Measurements from ENCODE around the gene SCIMP. TPM values are rescaled to one million over a fixed set of nuclear protein-coding genes. Genes with fewer than 3 reads are reported as not detected.

The SCIMP gene
- total RNA-seq, 1 experiment from 2014 or later = not detected

DNA sequence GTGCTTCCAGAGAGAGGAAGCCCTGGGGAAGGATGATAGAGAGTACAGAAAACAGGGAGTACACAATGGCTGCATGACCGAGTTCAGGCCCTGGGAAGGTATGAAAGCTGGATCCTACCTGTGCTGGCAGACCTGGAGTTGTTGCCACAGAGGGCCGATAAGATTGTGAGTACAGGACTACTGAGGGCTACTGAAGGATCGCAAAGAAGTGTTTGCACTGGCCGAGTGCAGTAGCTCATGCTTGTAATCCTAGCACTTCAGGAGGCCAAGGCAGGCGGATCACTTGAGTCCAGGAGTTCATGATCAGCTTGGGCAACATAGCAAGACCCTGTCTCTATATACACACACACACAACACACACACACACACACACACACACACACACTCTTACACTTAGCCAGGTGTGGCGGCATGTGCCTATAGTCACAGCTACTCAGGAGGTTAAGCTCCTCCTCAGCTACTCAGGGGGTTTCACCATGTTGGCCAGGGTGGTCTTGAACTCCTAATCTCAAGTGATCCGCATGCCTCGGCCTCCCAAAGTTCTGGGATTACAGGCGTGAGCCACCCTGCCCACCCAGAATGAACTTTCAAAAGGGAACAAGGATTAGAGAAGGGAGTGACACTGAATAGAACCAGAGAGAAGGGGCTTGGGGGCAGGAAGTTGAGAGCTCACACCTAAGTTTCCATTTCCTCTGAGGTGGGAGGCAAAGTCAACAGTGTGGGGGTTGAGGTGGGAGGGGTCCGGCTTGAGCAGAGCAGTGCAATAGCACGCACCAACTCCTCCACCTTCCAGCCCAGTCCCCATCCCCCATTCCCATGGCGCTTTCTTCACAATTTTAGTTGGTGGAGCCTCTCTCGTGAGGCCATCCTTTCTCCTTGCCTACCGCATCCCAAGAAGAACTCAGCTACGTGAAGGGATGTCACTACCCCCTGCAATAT lies 7.5 kb downstream of the SCIMP start:
- BruUV-seq (replicated peaks) = no TSS peak
- Histone ChIP-seq H2AFZ (ENCODE audit: low read depth, low read length, poor library complexity, severe bottlenecking) (no peak overlapping the region), H3K79me2 (ENCODE audit: insufficient read depth, low read length) (no peaks in the 10 kb centered on the region), H3K27ac (ENCODE audit: low read depth, low read length) (no peak overlapping the region), H3K36me3 (ENCODE audit: control insufficient read depth in 1 of 2, insufficient read depth in 2 of 2, low read length in 2 of 2) (no peaks in the 10 kb centered on the region), H3K4me3 (replicated peaks in 1 of 2; ENCODE audit: low read depth in 1 of 2, low read length in 2 of 2) (no peak overlapping the region), H3K9me3 (ENCODE audit: control insufficient read depth in 1 of 2, insufficient read depth in 1 of 2, low read depth in 1 of 2, low read length in 2 of 2) (no peaks in the 10 kb centered on the region), H3K9me2 (ENCODE audit: insufficient read depth) (no peaks in the 10 kb centered on the region), H3K27me3 (ENCODE audit: insufficient read depth, low read length) (no peaks in the 10 kb centered on the region), H3K4me2 (ENCODE audit: low read length) (no peak overlapping the region), H4K20me1 (ENCODE audit: insufficient read depth) (no peaks in the 10 kb centered on the region), H3K9ac (ENCODE audit: low read length) (no peak overlapping the region), H3K4me1 (ENCODE audit: control insufficient read depth in 1 of 2, insufficient read depth in 2 of 2, low read length in 2 of 2) (no peaks in the 10 kb centered on the region)
- DNase-seq (ENCODE audit: low read depth, low spot score) (no peak), ATAC-seq (no peak)
- ChIA-PET RAD21 (ENCODE audit: low non-redundant PET in 1 of 2, low total read pairs in 2 of 2, uncharacterized antibody in 2 of 2, unreplicated experiment in 2 of 2) (no interaction called here), CTCF (no interaction called here), POLR2A (no interaction called here)
- intact Hi-C loops (cut with micrococcal nuclease) = no loop called here
- TF ChIP-seq YY1 (IDR thresholded peaks at IDR 0.05; ENCODE audit: extremely low read depth, insufficient replicate concordance, low read depth, low read length) = no peak
- TF ChIP-seq POLR2A (IDR thresholded peaks at IDR 0.05; ENCODE audit: borderline replicate concordance, extremely low read depth, insufficient read depth, insufficient read length) = no peak
- TF ChIP-seq ZFX (IDR thresholded peaks at IDR 0.05) = no peak
- TF ChIP-seq POLR2AphosphoS5 (IDR thresholded peaks at IDR 0.05; ENCODE audit: low read depth, low read length) = no peak
- TF ChIP-seq, protein P1, sequence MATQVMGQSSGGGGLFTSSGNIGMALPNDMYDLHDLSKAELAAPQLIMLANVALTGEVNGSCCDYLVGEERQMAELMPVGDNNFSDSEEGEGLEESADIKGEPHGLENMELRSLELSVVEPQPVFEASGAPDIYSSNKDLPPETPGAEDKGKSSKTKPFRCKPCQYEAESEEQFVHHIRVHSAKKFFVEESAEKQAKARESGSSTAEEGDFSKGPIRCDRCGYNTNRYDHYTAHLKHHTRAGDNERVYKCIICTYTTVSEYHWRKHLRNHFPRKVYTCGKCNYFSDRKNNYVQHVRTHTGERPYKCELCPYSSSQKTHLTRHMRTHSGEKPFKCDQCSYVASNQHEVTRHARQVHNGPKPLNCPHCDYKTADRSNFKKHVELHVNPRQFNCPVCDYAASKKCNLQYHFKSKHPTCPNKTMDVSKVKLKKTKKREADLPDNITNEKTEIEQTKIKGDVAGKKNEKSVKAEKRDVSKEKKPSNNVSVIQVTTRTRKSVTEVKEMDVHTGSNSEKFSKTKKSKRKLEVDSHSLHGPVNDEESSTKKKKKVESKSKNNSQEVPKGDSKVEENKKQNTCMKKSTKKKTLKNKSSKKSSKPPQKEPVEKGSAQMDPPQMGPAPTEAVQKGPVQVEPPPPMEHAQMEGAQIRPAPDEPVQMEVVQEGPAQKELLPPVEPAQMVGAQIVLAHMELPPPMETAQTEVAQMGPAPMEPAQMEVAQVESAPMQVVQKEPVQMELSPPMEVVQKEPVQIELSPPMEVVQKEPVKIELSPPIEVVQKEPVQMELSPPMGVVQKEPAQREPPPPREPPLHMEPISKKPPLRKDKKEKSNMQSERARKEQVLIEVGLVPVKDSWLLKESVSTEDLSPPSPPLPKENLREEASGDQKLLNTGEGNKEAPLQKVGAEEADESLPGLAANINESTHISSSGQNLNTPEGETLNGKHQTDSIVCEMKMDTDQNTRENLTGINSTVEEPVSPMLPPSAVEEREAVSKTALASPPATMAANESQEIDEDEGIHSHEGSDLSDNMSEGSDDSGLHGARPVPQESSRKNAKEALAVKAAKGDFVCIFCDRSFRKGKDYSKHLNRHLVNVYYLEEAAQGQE (IDR thresholded peaks at IDR 0.05; ENCODE audit: low read depth) = no peak
- no peak for TF ChIP-seq SP1 (IDR thresholded peaks at IDR 0.05; ENCODE audit: low read depth)
- no peak for TF ChIP-seq SRF (IDR thresholded peaks at IDR 0.05; ENCODE audit: low read depth)
- TF ChIP-seq EZH2phosphoT487 (IDR thresholded peaks at IDR 0.05; ENCODE audit: borderline replicate concordance) = no peak
- no peak for TF ChIP-seq EGR1 (IDR thresholded peaks at IDR 0.05; ENCODE audit: low read depth)
- TF ChIP-seq FOSL1 (IDR thresholded peaks at IDR 0.05; ENCODE audit: low read depth) = no peak

All from HCT116 (cell line).